Breast epithelium (tissue), 4 donors: Measurements from ENCODE around the gene FBXO24. TPM values are rescaled to one million over a fixed set of nuclear protein-coding genes. Genes with fewer than 3 reads are reported as not detected.

Experiments used
- DNase-seq, 2 donors: peaks; one replicate each; pipeline ENCODE4 v3.0.0-alpha.2; 2019; ENCODE audit warnings: low spot score in 2 of 2
- H3K27ac ChIP-seq, 2 donors: fragments of 200-600 bp; sonication (generic) in 1 of 2; one replicate each; pipeline ENCODE4 v1.5.1; 2016 to 2019; ENCODE audit warnings: mild to moderate bottlenecking in 1 of 2
- H3K27me3 ChIP-seq, 2 donors: fragments of 200-600 bp; sonication (generic) in 1 of 2; one replicate each; pipeline versions ENCODE4 v1.5.1 to v1.6.0; 2017 to 2019; ENCODE audit warnings: control low read depth in 1 of 2, mild to moderate bottlenecking in 1 of 2
- H3K36me3 ChIP-seq: fragments of 200-600 bp; one replicate; pipeline ENCODE4 v1.5.1; 2019
- H3K4me1 ChIP-seq, 2 donors: fragments of 200-600 bp; sonication (generic); one replicate each; pipeline ENCODE4 v1.5.1; 2016 to 2019; ENCODE audit warnings: control low read depth in 1 of 2
- H3K4me3 ChIP-seq, 3 donors: fragments of 200-600 bp; sonication (generic); 1 replicate in 2 of 3; 2 replicates in 1 of 3; pipeline ENCODE4 v1.5.1; 2016 to 2019; ENCODE audit warnings: mild to moderate bottlenecking in 3 of 3, moderate library complexity in 2 of 3
- H3K9me3 ChIP-seq, 2 donors: fragments of 200-600 bp; sonication (generic) in 1 of 2; one replicate each; pipeline ENCODE4 v1.5.1; 2016 to 2019; ENCODE audit warnings: control low read depth in 1 of 2
- POLR2A ChIP-seq: fragments of 450-650 bp; IDR thresholded peaks from one replicate; pipeline ENCODE4 v1.6.1; 2016; ENCODE audit warnings: antibody characterized with exemption, mild to moderate bottlenecking, moderate library complexity
- POLR2AphosphoS5 ChIP-seq, 3 donors: sonication (generic); formaldehyde crosslinking; IDR thresholded peaks; one replicate each; pipeline ENCODE4 v1.6.1; 2017; ENCODE audit warnings: antibody characterized with exemption in 3 of 3
- intact Hi-C: fragments of 100-400 bp; cut with DNase I; formaldehyde crosslinking; loops from one replicate; pipeline ENCODE4 v1.15.1; 2023; ENCODE audit warnings: low total_unique reads
- total RNA-seq, 3 donors: library from RNA; depleted of rRNA; stranded (reverse); fragments of >200 nt; gene quantifications; one replicate each; pipeline ENCODE4 v1.1.0, GENCODE V29; 2016
- TF ChIP-seq, protein P1 (sequence below), 3 donors: fragments of 450-650 bp; IDR thresholded peaks; one replicate each; pipeline ENCODE4 v1.5.1; 2016 to 2017; ENCODE audit warnings: antibody characterized with exemption in 3 of 3, mild to moderate bottlenecking in 3 of 3, moderate library complexity in 3 of 3

Gene FBXO24
- total RNA-seq, 3 donors from 2014 or later: 0.59 to 0.98 TPM; not detected in 1

GRCh38 chr7:100583132-100584053 is 2.7 kb upstream of the FBXO24 start:
- TF ChIP-seq, protein P1, sequence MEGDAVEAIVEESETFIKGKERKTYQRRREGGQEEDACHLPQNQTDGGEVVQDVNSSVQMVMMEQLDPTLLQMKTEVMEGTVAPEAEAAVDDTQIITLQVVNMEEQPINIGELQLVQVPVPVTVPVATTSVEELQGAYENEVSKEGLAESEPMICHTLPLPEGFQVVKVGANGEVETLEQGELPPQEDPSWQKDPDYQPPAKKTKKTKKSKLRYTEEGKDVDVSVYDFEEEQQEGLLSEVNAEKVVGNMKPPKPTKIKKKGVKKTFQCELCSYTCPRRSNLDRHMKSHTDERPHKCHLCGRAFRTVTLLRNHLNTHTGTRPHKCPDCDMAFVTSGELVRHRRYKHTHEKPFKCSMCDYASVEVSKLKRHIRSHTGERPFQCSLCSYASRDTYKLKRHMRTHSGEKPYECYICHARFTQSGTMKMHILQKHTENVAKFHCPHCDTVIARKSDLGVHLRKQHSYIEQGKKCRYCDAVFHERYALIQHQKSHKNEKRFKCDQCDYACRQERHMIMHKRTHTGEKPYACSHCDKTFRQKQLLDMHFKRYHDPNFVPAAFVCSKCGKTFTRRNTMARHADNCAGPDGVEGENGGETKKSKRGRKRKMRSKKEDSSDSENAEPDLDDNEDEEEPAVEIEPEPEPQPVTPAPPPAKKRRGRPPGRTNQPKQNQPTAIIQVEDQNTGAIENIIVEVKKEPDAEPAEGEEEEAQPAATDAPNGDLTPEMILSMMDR (IDR thresholded peaks at IDR 0.05): no peak
- no peak for TF ChIP-seq POLR2AphosphoS5 (IDR thresholded peaks at IDR 0.05)
- TF ChIP-seq POLR2A: no peak
- peak in 1 of 2 donors; percentile 52 for DNase-seq
- peaks cover 5 to 23% of the 10 kb centered on the region in 2 donors for H3K4me1 ChIP-seq
- H3K36me3 ChIP-seq: peaks cover 7% of the 10 kb centered on the region
- H3K9me3 ChIP-seq: no peaks in the 10 kb centered on the region
- H3K27ac ChIP-seq: peak overlapping the region; percentile 98 to 99
- H3K27me3 ChIP-seq: no peaks in the 10 kb centered on the region
- H3K4me3 ChIP-seq: peak overlapping the region; percentile 91 to 97 (median 95)
- intact Hi-C loops: no loop called here

DNA sequence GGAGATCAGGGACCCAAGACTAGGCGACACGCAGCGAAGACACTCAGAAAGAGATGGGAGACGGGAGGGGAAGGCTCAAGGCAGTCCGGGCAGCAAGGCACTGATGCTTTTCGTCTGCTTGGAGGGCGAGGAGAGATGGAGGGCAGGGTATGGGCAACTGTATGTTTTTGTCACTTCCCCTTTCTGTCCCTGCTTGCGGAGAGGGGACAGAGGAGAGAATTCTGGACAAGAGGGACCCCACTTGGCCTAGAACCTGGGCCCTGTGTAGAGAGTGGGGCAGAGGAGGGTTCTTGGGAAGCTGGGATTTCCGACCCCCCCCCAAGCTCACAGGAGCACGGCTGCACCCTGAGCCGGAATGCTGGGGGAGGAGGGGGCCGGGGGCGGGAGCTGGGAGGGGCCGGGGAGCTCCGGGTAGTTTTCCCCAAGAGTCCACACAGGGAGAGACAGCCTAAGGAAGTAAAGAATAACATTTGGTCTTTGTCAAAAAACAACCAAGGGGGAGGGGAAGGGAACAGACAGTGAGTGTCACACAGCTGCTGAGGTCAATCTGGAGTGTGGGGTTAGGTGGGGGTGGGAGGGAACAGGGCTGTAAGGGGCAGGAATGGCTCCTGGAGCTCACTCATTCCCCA is 2.0 kb upstream of the FBXO24 start:
- H3K27ac ChIP-seq: peak overlapping the region; percentile 98 to 99
- peak in 1 of 2 donors; percentile 43 for DNase-seq
- peaks cover 5 to 23% of the 10 kb centered on the region in 2 donors for H3K4me1 ChIP-seq
- no peaks in the 10 kb centered on the region for H3K9me3 ChIP-seq
- peak overlapping the region; percentile 91 to 97 (median 95) for H3K4me3 ChIP-seq
- TF ChIP-seq, protein P1 (IDR thresholded peaks at IDR 0.05): no peak
- TF ChIP-seq POLR2AphosphoS5 (IDR thresholded peaks at IDR 0.05) (no peak), POLR2A (no peak)
- H3K36me3 ChIP-seq: peaks cover 7% of the 10 kb centered on the region
- H3K27me3 ChIP-seq: no peaks in the 10 kb centered on the region
- intact Hi-C loops: no loop called here

- intact Hi-C loops: no loop called here
- H3K27me3 ChIP-seq: no peaks in the 10 kb centered on the region
- peaks cover 5 to 23% of the 10 kb centered on the region in 2 donors for H3K4me1 ChIP-seq
- H3K9me3 ChIP-seq: no peaks in the 10 kb centered on the region
- TF ChIP-seq, protein P1 (IDR thresholded peaks at IDR 0.05): no peak
- no peak for TF ChIP-seq POLR2AphosphoS5 (IDR thresholded peaks at IDR 0.05)
- TF ChIP-seq POLR2A: no peak
- peak in 1 of 2 donors; percentile 53 for DNase-seq
- peak overlapping the region; percentile 91 to 97 (median 95) for H3K4me3 ChIP-seq
- H3K27ac ChIP-seq: peak overlapping the region; percentile 98 to 99
- peaks cover 7% of the 10 kb centered on the region for H3K36me3 ChIP-seq
Observed at GRCh38 chr7:100584683-100585510, 1.2 kb upstream of the FBXO24 start.

- peak; percentile 53 to 56 for DNase-seq
Observed at GRCh38 chr7:100585511-100586265, 440 bp upstream of the FBXO24 start, which contains the start of gene LRCH4. Gene LRCH4, minus strand, starts transcription at chr7:100586129. Its CDS starts 29 bp downstream, at chr7:100586100.

More at GRCh38 chr7:100585511-100586265, 440 bp upstream of the FBXO24 start, which contains the start of gene LRCH4:
- H3K36me3 ChIP-seq: peaks cover 7% of the 10 kb centered on the region
- peaks cover 5 to 23% of the 10 kb centered on the region in 2 donors for H3K4me1 ChIP-seq
- peak within 1 kb of the TSS; percentile 98 to 99 for H3K27ac ChIP-seq
- intact Hi-C loops: no loop called here
- peak within 1 kb of the TSS; percentile 91 to 97 (median 95) for H3K4me3 ChIP-seq
- TF ChIP-seq, protein P1 (IDR thresholded peaks at IDR 0.05): no peak
- TF ChIP-seq POLR2A: peak; percentile 98
- peak; percentile 98 to 99 (median 98) for TF ChIP-seq POLR2AphosphoS5 (IDR thresholded peaks at IDR 0.05)
- no peaks in the 10 kb centered on the region for H3K27me3 ChIP-seq
- no peaks in the 10 kb centered on the region for H3K9me3 ChIP-seq
